GM19438 (cell line): ENCODE data around the gene CUL2.

Experiments
- ATAC-seq: cut with Tn5 transposase; IDR thresholded peaks from one replicate; pipeline ENCODE4 v1.9.1; 2021; ENCODE audit warnings: low read depth; ENCODE audit not compliant: unreplicated experiment

The CUL2 gene

GRCh38 chr10:35090162-35090954 lies at the start of gene CUL2:
Gene CUL2, minus strand, starts transcription at chr10:35090341. Its CDS starts 19,024 bp downstream, at chr10:35071317.
- peak; percentile 95 for ATAC-seq

- ATAC-seq, result no peak
Observed at GRCh38 chr10:35136263-35136815, 46.2 kb upstream of the CUL2 start.

GRCh38 chr10:35135861-35136260 lies 45.7 kb upstream of the CUL2 start:
- ATAC-seq, result no peak

- no peak for ATAC-seq
Observed at GRCh38 chr10:35133586-35133985, 43.4 kb upstream of the CUL2 start.

- no peak for ATAC-seq
Observed at GRCh38 chr10:35132727-35133126, 42.6 kb upstream of the CUL2 start.

- ATAC-seq, result no peak
Observed at GRCh38 chr10:35130663-35131062, 40.5 kb upstream of the CUL2 start.

- no peak for ATAC-seq
Observed at GRCh38 chr10:35129185-35129674, 39.1 kb upstream of the CUL2 start.

- peak; percentile 13 for ATAC-seq
Observed at GRCh38 chr10:35127289-35127891, 37.2 kb upstream of the CUL2 start.

GRCh38 chr10:35126530-35127288 lies 36.6 kb upstream of the CUL2 start, which contains the start of gene CREM:
Gene CREM, plus strand, starts transcription at chr10:35126846. Its CDS starts 10,990 bp downstream, at chr10:35137836.
- peak; percentile 71 for ATAC-seq

GRCh38 chr10:35126062-35126529 lies 36.0 kb upstream of the CUL2 start:
- ATAC-seq, result peak; percentile 3

GRCh38 chr10:35124540-35124939 lies 34.4 kb upstream of the CUL2 start:
- no peak for ATAC-seq

- ATAC-seq, result no peak
Observed at GRCh38 chr10:35119378-35119777, 29.2 kb upstream of the CUL2 start.

- no peak for ATAC-seq
Observed at GRCh38 chr10:35112571-35112970, 22.4 kb upstream of the CUL2 start.

- no peak for ATAC-seq
Observed at GRCh38 chr10:35103882-35104281, 13.7 kb upstream of the CUL2 start.

- ATAC-seq, result no peak
Observed at GRCh38 chr10:35097510-35097909, 7.4 kb upstream of the CUL2 start.

- ATAC-seq, result no peak
Observed at GRCh38 chr10:35096312-35096711, 6.2 kb upstream of the CUL2 start.

- no peak for ATAC-seq
Observed at GRCh38 chr10:35092851-35093250, 2.7 kb upstream of the CUL2 start.

GRCh38 chr10:35091994-35092790 lies 2.1 kb upstream of the CUL2 start:
- no peak for ATAC-seq

- peak; percentile 27 for ATAC-seq
Observed at GRCh38 chr10:35089611-35090161, 455 bp downstream of the CUL2 start.

- no peak for ATAC-seq
Observed at GRCh38 chr10:35083242-35083641, 6.9 kb downstream of the CUL2 start.
